NT2/D1 (cell line): Measurements from ENCODE around the gene RBMS1.
"Not testable (repeated sequence)": the region's sequence is repeated elsewhere in the genome, so short reads cannot be mapped to it uniquely, and the experiment has no call there.

ENCODE experiments used
- DNase-seq: peaks from one replicate; pipeline ENCODE4 v3.0.0-alpha.2; 2011; ENCODE audit warnings: low read depth, low spot score
- H3K27me3 ChIP-seq: 2 replicates; pipeline ENCODE4 v1.6.0; 2011; ENCODE audit warnings: mild to moderate bottlenecking; ENCODE audit not compliant: insufficient read length, insufficient read depth
- H3K36me3 ChIP-seq: 2 replicates; pipeline ENCODE4 v1.6.1; 2011; ENCODE audit warnings: mild to moderate bottlenecking, low read length, mixed read lengths; ENCODE audit not compliant: insufficient read depth, insufficient read length
- H3K4me1 ChIP-seq: 2 replicates; pipeline ENCODE4 v1.5.1; 2011; ENCODE audit not compliant: insufficient read depth, insufficient read length
- H3K4me3 ChIP-seq: 2 replicates; pipeline ENCODE4 v1.5.1; 2011; ENCODE audit warnings: low read depth; ENCODE audit not compliant: insufficient read length
- H3K9ac ChIP-seq: 2 replicates; pipeline ENCODE4 v1.6.0; 2011; ENCODE audit warnings: low read depth; ENCODE audit not compliant: insufficient read length
- H3K9me3 ChIP-seq: 2 replicates; pipeline ENCODE4 v1.5.1; 2011; ENCODE audit warnings: mild to moderate bottlenecking, low read length; ENCODE audit not compliant: insufficient read depth
- SUZ12 ChIP-seq: IDR thresholded peaks from 2 replicates; pipeline ENCODE4 v1.6.1; 2011; ENCODE audit not compliant: insufficient read length, insufficient read depth; ENCODE audit errors: extremely low read depth
- YY1 ChIP-seq: IDR thresholded peaks from 2 replicates; pipeline ENCODE4 v1.6.1; 2011; ENCODE audit not compliant: insufficient read length, insufficient read depth
- ZNF274 ChIP-seq: IDR thresholded peaks from 2 replicates; pipeline ENCODE4 v1.6.1; 2011; ENCODE audit warnings: mild to moderate bottlenecking, low read depth, low read length

Gene RBMS1

GRCh38 chr2:160445673-160446072, 47.9 kb downstream of the RBMS1 start:
- DNase-seq: no peak
- H3K9me3 ChIP-seq: peaks cover 20% of the 10 kb centered on the region
- peaks cover 8% of the 10 kb centered on the region for H3K36me3 ChIP-seq
- no peaks in the 10 kb centered on the region for H3K27me3 ChIP-seq
- H3K4me1 ChIP-seq: no peaks in the 10 kb centered on the region
- H3K4me3 ChIP-seq: no peak overlapping the region
- TF ChIP-seq YY1 (no peak), SUZ12 (no peak), ZNF274 (no peak)
- no peak overlapping the region for H3K9ac ChIP-seq

GRCh38 chr2:160442603-160443002, 51.0 kb downstream of the RBMS1 start:
- H3K9ac ChIP-seq: no peak overlapping the region
- H3K9me3 ChIP-seq: peaks cover 24% of the 10 kb centered on the region
- no peaks in the 10 kb centered on the region for H3K4me1 ChIP-seq
- no peak for DNase-seq
- H3K36me3 ChIP-seq: peaks cover 12% of the 10 kb centered on the region
- no peak overlapping the region for H3K4me3 ChIP-seq
- no peaks in the 10 kb centered on the region for H3K27me3 ChIP-seq
- TF ChIP-seq SUZ12 (no peak), YY1 (no peak), ZNF274 (no peak)

GRCh38 chr2:160440888-160441287, 52.7 kb downstream of the RBMS1 start:
- DNase-seq: no peak
- Histone ChIP-seq H3K9me3 (peaks cover 24% of the 10 kb centered on the region), H3K4me3 (no peak overlapping the region), H3K4me1 (no peaks in the 10 kb centered on the region), H3K36me3 (peaks cover 4% of the 10 kb centered on the region), H3K9ac (no peak overlapping the region), H3K27me3 (no peaks in the 10 kb centered on the region)
- TF ChIP-seq ZNF274 (no peak), YY1 (no peak), SUZ12 (no peak)

- DNase-seq, H3K4me3 ChIP-seq, H3K36me3 ChIP-seq, H3K4me1 ChIP-seq, H3K9ac ChIP-seq, H3K27me3 ChIP-seq: not testable (repeated sequence)
- peaks cover 24% of the 10 kb centered on the region for H3K9me3 ChIP-seq
Observed at GRCh38 chr2:160439038-160439437, 54.6 kb downstream of the RBMS1 start.

GRCh38 chr2:160437273-160437672, 56.3 kb downstream of the RBMS1 start:
- Histone ChIP-seq H3K4me1 (no peaks in the 10 kb centered on the region), H3K4me3 (no peak overlapping the region), H3K9ac (no peak overlapping the region), H3K36me3 (peaks cover 4% of the 10 kb centered on the region), H3K9me3 (peaks cover 16% of the 10 kb centered on the region), H3K27me3 (no peaks in the 10 kb centered on the region)
- TF ChIP-seq YY1 (no peak), SUZ12 (no peak), ZNF274 (no peak)
- no peak for DNase-seq

- TF ChIP-seq YY1 (no peak), ZNF274 (no peak), SUZ12 (no peak)
- DNase-seq: no peak
- Histone ChIP-seq H3K9ac (no peak overlapping the region), H3K36me3 (peaks cover 5% of the 10 kb centered on the region), H3K4me1 (no peaks in the 10 kb centered on the region), H3K4me3 (no peak overlapping the region), H3K27me3 (no peaks in the 10 kb centered on the region), H3K9me3 (peaks cover 15% of the 10 kb centered on the region)
Observed at GRCh38 chr2:160434254-160434948, 59.2 kb downstream of the RBMS1 start.

GRCh38 chr2:160433466-160434140, 60.0 kb downstream of the RBMS1 start:
- peaks cover 5% of the 10 kb centered on the region for H3K36me3 ChIP-seq
- TF ChIP-seq SUZ12 (no peak), ZNF274 (no peak), YY1 (no peak)
- no peak for DNase-seq
- H3K9ac ChIP-seq: no peak overlapping the region
- no peaks in the 10 kb centered on the region for H3K27me3 ChIP-seq
- H3K9me3 ChIP-seq: peaks cover 15% of the 10 kb centered on the region
- H3K4me3 ChIP-seq: no peak overlapping the region
- no peaks in the 10 kb centered on the region for H3K4me1 ChIP-seq
